GM19193 (cell line): ENCODE results near the gene CHMP5.

Experiments used
- POLR2A ChIP-seq: IDR thresholded peaks from 4 replicates; pipeline ENCODE4 v1.6.1; 2011; ENCODE audit not compliant: insufficient read depth, insufficient read length; ENCODE audit errors: extremely low read depth

The CHMP5 gene

DNA sequence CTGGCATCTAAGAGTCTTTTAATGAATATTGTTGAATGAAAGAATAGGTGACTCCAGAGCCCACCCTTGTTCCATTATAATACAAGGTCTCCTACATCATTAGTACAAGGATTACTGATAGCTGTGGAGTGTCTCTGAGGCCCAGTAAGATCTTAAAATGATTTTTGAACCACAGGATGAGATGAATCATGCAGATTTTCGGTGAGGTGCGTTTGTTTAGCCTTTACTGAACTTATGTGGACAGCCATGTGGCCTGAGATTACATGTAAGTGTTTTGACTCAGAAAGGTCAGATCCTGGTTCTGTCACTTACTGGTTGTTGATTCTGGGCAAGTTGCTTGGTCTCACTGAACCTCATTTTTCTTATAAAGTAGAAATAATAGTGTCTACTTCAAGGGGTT is 47.1 kb downstream of the CHMP5 start:
- TF ChIP-seq POLR2A, result no peak

DNA sequence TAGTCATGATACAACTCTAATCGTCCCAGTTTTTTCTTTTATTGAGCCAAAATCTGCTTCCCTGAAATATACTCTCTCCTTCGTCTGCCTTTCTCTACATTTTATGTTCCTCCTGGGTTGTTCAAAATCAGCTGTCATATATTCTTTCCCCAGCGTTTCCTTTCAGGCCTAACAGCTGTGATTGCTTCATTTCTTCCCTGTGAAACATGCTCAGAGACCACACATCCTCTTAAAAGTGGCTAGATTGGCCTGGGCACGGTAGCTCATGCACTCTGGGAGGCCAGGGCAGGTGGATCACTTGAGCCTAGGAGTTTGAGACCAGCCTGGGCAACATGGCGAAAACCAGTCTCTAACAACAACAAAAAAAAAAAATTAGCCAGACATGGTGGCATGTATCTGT is 50.5 kb downstream of the CHMP5 start:
- TF ChIP-seq POLR2A, result no peak

DNA sequence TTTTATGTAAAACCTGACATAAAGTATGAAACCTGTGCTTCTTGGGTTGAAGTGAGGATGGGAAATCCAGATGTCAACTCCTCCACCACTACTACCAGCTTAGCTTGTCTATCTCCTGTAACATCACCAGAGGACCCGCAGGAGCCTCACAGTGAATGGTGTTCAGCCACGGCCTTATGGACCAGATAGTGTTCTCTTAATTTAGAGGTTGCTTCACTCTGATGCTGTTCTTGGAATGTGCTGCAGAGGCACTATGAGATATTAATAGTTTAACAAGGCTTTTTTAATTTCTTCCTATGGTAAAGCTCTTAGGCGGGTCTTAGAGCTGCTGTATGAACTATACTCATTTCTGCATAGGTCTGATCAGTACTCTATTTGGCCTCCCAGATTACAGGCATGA is 53.4 kb downstream of the CHMP5 start:
- no peak for TF ChIP-seq POLR2A

DNA sequence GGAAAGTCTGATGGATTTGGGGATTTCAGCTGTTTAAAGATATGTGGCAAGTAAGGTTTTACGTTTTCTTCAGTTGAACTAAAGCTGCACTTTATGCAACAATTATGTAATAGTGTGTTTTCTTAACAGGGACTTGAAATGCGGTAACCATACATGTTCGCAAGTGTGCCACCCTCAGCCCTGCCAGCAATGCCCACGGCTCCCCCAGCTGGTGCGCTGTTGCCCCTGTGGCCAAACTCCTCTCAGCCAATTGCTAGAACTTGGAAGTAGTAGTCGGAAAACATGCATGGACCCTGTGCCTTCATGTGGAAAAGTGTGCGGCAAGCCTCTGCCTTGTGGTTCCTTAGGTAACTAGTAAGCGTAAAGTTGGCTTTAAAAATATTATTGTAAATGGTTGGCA is 53.9 kb downstream of the CHMP5 start:
- TF ChIP-seq POLR2A, result no peak

DNA sequence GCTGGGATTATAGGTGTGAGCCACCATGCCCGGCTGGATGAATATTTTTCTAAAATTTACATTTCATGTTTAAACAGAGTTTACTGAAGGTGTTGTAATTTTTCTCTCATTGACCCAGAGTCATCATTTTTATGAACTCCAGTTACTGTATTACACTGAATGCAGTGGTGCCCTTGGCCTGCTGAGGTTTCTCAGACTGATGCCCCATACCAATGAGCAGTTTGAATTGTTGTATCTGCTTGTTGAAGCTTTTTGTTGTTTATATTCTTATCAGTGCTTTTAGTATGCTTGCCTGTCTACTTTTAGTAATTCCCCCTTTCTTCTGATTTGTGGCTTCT is 55.4 kb downstream of the CHMP5 start:
- TF ChIP-seq POLR2A, result no peak

DNA sequence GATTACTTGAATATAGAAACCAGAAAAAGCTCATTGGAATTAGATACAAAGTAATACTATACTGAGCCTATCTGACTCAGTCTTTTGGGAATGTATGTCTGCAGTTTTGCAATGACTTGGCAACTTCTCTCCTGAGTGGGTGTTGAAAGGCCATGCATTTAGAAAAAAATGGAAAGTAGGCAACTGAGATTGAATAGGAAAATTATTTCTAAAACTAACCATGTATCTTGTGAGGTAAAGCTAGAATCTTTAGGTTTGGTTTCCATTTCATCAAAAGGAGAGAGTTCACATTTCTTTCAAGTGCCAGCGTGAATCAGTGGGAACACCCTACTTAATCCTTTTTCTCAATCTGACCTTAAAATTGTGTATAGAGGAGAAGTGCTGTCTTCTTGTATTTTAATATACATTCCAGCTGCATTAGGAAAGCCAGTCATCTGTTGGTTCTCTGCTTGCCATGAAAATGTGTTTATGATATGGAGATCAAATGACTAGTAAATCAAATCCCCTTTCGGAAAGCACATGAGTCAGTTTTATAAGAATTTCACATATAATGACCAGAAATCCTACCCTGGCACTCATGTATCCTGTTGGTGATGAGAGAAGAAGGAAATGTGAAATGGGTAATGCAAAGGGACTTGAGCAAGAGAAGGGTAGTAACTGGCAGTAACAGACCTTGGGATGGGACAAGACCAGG is 55.9 kb downstream of the CHMP5 start:
- no peak for TF ChIP-seq POLR2A

DNA sequence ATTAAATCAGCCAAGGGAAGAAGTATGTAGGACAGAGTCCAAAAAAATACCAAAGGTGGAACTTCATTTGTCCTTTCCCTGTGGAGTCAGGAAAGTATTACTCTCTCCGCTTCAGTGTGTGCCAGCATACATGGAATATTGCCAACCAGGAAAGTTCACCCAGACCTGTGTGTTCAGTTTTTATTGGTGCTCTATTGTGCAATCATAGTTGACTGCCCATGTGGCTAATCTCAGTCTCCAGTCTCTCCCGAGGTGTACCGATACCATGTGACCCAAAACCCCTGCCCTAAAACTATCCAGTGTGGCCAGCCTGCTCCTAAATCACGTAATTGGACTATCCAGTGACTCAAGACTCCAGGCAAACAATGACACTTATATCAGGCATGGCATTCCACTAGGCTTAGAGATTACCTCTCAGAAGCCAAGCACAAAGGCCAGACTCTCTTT is 64.3 kb downstream of the CHMP5 start:
- TF ChIP-seq POLR2A, result no peak

DNA sequence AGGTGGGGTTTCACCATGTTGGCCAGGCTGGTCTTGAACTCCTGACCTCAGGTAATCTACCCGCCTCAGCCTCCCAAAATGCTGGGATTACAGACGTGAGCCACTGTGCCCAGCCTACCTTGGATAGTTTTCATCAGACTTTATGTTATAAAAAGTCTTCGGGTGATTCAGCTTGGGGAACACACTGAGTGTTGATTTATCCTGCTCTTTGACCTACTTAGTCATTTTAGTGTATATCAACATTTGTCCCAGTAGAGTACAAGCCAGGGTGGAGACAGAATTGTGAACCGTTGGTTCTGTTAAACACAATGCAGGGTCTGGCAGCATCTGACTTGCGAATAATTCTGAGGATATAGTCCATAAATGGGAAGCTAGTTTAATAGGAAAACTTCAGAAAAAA is 65.1 kb downstream of the CHMP5 start:
- no peak for TF ChIP-seq POLR2A

DNA sequence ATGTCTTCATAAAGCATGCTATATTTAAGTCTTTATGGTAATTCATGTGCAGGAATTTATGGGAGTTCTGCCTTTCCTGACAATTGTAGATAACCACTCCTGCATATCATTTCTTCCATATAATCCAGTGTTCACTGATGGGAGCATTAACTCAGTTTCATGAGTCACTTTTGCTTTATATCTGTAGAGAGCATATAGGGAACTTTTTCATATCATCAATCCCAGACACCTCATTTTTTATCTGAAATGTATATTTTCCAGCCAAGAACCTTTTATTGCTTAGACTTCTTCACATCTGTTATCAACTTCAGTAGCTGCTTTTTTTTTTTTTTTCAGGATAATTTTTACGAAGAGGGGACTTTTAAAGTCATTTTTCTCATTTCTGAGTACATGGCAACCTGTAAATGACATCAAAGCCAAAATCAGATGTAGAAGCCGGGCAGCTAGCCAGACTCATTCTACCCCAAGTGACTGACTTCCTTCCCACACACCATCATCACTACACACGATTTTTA is 66.6 kb downstream of the CHMP5 start:
- no peak for TF ChIP-seq POLR2A
